DMS153 treated with DMSO at 0.1 percent for 48 hours (cell line): ENCODE measurements around the gene TEX53.

Experiments used
- DNase-seq: peaks from one replicate; lab custom pipeline; 2025; ENCODE audit not compliant: unreplicated experiment; lab: John Stamatoyannopoulos, UW

The TEX53 gene

DNA sequence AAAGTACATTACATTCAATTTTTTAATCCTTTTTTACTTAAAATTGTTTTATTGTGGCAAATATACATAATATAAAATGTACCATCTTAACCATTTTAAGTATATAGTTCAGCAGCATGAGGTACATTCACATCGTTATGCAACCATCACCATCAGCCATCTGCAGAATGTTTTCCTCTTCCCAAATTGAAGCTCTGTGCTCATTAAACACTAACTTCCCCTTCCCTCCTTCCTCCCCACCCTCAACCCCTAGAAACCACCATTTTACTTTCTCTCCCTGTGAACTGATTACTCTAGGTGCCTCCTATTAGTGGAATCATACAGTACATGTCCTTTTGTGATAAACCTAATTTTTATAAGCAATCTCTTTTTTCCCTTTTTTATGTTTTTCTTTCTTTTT, 15.6 kb downstream of the TEX53 start:
- no peak for DNase-seq

DNA sequence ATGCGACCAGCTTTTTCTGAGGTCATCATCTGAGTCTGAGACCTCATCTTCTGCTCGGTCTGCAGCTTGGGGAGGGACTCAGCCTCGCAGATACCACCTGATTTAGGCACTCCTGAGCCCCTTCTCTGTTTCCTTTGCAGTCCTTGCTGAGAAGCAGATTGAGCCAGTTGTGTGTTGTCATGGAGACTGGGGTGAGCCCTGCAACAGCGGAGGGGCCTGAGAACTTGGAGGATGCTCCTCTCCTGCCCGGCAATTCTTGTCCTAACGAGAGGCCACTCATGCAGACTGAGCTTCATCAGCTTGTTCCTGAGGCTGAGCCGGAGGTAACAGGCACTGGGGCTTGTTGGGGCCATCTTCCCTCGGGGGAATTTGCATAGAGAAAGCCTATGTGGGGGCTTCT, 19.2 kb downstream of the TEX53 start:
- DNase-seq: no peak

DNA sequence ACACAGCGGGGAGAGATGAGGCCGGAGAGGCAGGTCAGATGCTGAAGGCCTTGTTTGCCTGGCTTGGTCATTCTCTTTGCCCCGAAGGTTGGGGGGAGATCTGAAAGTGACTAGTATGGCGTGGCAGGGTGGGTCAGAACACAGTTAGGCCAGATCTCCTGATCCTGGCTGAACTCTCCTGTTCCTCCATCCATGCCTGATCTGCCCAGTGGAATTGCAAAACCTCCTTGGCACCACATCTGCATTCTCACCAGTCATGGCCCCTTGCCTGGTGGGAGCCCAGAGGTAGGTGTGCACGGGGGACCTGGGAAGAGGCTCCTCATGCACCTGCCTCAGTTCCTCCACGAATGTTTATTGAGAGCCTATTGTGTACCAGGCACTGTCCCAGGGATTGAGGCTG, 23.2 kb downstream of the TEX53 start:
- DNase-seq: no peak

DNA sequence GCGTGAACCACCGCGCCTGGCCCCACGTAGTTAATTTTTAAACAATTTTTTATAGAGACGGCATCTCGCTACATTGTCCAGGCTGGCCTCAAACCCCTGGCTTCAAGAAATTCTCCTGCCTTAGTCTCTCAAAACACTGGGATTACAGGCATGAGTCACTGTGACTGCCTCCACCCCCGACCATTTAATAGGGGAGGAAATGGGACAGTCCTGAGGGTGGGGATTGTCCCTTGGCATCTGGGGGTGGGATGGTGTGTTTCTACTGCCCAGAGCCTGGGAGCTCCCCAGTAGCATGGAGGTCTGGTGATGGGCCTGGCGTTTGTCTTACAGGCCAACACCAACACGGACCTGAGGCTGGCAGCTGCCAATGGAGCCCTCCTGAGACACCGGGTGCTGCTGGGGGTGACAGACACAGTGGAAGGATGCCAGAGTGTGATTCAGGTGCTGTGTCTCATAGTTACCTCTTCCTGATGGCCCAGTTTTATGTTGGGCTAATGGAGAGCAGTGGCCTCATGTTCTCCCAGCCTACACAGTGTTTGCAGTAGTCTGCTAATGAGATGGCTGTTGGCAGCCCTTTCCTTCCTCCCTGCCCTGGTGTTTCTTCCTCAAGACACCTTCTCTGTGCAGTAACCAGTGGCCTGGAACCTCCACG, 24.0 kb downstream of the TEX53 start:
- no peak for DNase-seq

DNA sequence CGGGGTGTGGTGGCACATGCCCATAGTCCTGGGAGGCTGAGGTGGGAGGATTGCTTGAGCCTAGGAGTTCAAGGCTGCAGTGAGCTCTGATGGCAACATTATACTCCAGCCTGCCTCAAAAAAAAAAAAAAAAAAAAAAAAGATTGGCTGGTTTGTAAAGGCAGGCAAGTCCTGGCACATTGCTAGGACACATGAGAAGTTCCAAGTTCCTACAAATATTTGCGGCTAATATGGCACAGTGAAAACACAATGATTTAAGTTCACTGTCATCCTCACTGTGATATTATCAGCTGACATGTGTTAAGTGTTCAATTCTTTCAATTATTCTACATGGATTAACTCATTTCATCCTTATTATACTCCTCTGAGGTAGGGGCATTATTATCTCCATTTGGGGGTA, 26.4 kb downstream of the TEX53 start:
- DNase-seq: no peak

DNA sequence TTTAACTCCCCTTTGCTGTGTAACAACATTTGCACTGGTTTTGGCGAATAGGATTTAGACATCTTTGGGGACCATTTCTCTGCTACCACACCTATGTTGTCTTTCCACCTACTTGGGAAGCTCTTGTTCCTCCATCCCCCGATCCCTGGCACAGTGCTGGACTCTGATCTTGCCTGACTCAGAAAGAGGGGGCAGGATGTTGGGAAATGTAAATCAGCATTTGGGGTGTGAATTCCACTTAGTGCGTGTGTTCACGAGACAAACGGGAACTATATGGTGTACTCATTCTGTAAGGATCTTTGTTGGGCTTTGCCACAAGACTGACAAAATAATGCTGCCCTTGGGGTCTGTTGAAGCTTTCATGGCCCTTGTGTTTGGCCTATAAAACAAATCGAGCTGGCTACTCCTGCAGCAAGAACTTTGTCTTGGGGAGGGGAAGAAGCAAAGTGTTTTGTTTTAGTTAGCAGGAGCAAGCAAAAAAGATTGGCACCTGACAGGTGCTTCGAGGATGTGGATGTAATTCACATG, 28.0 kb downstream of the TEX53 start:
- DNase-seq: no peak

DNA sequence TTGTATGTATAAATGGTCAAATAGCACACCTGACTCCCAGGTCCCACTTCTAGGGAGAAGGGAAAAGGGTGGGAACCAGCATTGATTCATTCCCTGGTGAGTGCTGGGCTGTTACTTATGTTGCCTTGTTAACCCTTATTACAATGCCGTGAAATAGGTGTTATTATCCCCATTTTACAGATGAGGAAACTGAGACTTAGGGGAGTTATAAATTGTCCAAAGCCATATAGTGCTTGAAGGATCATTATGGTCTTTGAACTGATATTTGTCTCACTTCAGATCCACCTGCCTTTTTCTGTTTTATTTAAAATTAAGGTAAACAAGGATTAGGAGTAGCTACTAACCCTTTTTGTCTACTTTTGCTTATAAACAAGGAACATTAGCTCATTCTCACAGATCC, 30.1 kb downstream of the TEX53 start:
- no peak for DNase-seq

DNA sequence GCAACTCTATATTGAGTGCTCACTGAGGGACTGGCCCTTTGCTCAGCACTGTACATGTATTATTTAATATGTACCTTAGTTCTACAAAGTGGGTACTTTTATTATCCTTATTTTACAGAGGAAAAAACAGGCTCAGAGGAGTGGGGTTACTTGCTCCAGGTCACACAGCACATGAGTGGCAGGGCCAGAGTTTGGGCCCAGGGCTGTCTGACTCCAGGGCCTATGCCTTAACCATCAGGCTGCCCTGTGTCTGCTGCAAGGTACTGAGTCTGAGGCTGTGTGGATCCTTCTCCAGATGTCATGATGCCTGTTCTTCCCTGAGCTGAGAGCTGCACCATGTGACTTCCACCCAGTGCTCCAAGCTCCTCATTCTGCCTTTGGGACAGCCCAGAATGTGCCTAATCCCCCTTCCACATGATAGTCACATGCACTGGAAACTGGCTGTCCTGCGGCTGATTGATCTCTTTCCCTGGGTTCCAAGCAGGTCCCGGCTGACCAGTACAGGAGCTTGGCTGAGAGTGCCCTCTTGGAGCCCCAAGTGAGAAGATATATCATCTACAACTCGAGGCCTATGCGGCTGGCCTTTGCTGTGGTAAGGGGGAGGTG, 31.1 kb downstream of the TEX53 start:
- no peak for DNase-seq

DNA sequence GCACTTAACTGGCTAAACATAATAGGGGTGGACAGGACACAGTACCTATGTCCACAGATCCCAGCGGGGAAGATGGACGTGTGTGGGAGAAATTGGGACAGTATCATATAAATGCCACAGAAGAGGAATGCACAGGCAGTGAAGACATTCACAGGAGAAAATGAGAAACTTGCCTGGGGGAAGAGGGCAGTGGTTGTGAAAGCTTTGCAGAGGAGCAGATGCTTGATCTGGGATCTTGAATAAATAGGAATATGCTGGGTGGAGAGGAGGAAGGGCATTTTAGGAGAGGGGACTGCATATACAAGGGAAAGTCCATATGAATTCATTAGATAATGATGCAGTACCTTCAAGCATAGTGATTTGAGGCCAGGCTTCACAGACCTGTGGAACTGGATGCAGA, 32.9 kb downstream of the TEX53 start:
- no peak for DNase-seq

DNA sequence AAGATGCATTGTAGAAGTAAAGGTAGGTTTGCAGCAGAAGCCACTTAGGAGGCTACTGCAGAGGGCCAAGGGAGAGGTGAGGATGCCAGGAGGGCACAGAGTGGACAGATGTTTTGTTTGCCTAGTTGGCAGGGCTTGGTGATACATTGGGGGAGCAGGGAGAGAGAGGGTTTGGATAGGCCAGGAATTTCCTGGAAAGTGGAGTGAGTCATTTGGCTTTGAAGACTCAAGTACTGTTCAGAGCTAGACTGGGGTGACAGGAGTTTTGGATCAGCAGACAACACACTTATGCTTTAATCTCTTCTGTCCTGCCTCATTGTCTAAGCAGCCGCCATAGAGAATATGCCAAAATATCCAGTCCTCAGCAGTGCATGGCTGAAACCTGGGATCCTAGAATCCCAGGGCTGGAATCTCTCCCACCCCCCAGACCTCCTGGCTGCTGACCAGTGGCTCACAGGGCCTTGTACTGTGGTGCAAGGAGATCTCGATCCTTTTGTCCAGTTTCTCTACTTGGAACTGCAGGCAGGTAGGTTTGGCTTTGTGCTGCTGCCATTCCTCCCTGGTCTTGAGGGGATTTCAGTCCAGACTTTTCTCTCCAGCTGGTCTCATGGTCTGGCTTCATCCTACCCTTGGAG, 35.5 kb downstream of the TEX53 start:
- no peak for DNase-seq

DNA sequence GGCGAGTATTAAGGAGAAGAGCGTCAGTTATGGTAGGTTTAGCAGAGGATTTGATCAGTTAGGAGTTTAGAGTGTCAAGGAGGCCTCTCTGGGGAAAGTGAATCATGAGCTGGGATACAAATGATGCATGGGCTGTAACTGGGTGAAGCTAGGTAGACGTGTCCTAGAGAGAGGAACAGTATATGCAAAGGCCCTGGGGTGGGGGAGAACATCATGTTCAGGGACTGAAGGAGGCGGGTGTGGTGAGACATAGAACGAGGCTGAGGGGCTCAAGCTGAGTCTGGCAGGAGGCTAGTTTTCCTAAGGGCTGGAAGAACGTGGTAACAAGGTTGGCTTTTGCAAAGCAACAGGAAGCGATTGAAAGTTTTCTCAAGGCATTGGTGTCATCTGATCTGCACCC, 36.0 kb downstream of the TEX53 start:
- no peak for DNase-seq

DNA sequence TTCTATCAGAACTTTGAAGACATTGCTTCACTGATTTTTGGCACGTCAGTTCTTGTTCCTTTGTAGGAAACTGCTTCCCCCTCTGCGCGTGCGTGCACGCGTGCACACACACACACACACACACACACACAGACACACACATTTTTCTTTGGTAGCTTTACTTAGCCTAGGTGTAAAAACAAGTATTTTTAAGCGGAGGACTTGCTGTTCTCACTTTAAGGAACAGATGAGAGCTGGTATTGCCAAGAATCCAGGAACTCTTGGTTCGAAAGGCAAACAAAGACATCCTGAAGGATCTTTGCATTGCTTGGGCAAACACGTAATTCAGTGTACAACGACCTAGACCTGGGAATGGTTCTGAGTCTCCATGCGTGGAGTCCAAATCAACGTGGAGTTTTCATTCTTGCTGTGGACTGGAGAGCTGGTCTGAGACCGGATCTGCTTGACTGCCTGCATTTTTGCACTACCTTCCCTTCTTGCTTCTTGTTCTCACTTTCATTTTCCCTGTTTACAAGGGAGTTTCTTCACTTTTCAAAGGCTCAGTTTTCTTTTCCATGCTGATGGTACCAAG, 38.3 kb downstream of the TEX53 start:
- DNase-seq: no peak

DNA sequence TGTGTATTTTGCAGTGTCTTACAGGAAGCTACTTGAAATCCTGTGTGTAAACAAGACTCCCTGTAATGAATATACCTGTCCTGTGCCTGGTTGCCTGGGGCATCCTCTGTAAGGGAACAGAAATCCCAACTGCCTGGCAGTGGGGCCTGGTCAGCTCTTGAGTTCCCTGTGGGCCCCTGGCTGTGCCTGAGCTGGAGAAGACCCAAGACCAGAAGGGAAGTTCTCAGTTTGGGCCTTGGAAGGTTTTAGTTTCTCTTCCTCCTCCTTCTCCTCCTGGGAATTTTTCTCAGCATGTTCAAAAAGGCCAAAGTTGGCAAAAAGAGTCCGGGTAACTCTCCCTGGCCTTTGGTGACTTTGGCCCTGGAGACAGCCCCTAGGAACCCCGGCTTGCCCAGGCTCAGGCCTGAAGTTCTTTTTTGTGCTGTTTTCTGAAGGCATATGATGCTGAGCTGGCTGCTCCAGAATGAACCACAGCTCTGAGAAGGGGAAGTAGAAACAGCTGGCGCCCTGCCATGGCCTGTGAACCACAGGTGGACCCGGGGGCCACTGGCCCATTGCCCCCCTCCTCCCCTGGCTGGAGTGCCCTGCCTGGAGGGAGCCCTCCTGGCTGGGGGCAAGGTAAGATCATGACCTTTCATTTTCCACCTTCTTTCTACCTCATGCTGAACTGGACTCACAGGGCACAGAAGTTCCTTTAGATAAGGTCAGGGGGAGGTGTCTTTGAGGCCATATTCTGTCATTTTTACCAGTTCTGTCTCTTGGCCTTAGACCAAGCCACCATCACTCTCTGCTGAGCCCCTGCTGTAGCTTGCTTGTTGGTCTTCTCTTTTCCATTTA, 40.7 kb downstream of the TEX53 start:
- no peak for DNase-seq

DNA sequence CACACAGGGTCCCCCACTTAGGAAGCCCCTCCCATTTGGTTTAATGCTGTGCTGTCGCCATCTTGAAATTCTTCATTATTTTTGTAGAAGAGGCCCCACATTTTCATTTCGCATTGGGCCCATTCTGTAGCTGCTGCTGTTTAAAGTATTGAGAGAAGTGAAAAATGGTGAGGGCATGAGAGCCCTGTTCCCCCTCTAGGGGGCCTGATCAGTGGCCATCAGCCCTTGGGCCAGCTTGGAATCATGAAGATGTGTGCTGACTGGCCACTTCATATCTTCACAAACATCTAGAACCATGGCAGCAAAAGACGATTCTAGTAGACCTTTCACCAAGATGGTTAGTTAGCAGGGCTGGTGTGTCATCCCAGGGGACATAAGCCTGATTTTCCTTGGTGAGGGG, 43.2 kb downstream of the TEX53 start:
- no peak for DNase-seq

DNA sequence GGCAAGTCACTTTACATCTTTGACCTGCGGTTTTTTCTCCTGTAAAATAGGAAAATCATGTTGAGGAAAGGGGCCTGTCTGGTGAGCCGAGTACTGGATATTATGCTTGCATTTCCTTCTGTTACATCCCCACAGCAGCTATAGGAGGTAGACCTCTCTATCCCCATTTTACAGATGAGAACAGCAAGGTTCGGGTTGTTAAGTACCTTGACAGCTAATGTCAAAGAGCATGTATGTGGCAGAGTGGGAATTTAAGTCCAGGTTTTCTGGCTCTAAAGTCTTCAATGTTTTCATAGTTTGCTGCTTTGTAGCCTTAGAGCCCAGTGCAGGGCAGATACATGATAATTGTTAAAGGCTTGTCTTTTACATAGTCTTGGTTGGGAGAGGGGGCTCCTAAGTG, 43.7 kb downstream of the TEX53 start:
- no peak for DNase-seq

DNA sequence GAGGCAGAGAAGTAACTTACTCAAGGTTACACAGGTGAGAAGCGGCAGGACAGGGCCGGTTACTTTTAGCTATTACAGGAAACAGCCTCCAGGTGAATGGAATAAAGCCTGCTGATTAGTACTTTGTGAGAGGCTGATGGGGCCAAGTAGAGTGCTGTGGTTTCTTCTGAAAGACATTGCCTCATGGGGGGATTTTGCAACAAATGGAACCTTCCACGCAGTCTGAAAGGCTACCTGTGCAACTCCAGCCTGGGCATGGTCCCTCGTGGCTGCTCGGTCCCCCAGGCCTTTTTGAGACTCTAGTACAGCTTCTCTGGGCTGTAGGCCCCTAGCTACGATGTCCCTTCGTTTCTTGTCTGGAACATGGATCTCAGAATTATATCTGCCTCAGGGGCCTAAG, 44.5 kb downstream of the TEX53 start:
- DNase-seq: no peak

DNA sequence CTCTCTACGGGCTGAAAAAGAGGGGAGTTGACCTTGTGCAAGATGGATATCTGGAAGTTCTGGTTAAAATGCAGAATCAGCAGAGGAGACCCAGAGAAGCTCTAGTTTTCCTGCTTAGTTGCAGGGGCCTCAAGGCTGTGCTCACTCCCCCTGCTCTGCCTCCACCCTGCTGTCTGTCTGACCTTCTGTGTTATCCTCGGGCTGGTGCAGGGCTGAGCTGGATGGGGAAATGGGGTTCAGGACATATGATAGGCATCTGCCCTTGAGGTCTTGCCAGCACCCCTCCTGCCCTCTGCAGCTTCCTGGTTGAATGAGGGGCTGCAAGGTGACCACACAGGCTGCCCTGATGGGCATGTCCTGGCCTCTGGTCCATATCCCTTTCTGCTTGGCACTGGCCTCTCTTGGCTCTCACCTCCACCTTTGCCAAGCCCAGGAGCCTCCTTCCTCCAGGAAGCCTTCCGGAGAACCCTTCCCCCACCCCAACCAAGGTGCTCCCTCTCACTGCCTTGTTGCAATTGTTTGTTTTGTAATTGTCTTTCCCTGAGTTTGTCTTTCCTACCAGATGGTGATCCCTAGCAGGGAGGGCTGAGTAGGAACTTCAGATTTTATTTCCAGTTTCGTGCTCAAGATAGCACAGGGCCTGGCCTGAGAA, 45.2 kb downstream of the TEX53 start:
- DNase-seq: no peak

DNA sequence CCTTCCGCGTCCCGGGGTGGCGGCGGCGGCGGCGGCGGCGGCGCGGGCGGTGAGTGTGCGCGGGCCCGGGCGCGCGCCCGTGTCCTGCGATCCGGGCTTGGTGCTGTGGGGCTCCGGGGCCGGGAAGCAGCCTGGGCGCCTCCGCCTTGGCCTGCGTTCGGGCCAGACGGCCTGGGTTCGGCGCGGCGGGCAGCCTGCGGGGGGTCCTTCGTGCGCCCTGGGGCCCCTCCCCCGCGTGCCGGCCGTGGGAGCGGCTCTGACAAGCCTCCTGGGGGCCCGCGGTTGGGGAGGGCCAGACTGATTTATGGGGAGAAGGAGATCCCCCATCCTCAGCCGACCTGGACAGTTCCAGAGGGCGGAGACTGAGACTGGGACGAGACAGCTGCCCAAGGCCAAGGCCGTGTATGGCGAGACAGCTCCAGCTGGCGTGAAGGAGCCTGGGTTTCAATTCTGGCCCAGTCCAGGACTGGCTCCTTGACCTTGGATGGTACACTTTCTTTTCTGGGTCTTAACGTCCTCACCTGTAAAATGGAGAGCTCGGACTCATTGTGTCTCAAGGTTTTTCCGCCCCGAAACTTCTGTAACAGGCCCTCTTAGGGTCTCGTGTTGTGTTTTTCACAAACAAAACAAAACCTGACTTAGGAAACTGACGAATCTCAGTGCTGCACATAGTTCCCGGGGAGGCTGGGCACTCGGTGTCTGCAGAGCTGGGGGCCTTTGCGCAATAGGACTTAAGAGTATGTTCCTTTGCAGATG, 45.9 kb downstream of the TEX53 start:
- DNase-seq: peak; percentile 17

DNA sequence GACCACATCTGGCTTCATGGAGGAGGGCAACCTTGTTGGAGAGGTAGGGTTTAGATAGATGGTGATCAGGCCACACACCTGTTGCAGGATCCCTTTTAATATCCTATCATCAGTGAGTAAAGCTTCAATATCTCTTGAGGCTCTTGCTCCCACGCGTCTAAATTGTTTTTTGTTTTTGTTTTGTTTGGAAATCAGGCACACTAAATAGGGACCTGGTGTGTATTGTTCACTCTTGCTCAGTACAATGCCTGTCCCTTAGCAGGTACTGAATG, 49.1 kb downstream of the TEX53 start:
- DNase-seq: no peak
